Thoracic aorta (tissue), 2 donors: ENCODE data around the gene NSL1. TPM values are rescaled to one million over a fixed set of nuclear protein-coding genes. Genes with fewer than 3 reads are reported as not detected.
"Not testable (repeated sequence)": the region's sequence is repeated elsewhere in the genome, so short reads cannot be mapped to it uniquely, and the experiment has no call there.

Source experiments
- ATAC-seq: fragments of 150-250 bp; one replicate; pipeline ENCODE4 v1.8.0; 2017; ENCODE audit warnings: low read depth; ENCODE audit not compliant: insufficient number of reproducible peaks, low FRiP score
- DNase-seq: peaks from one replicate; pipeline ENCODE4 v3.0.0-alpha.2; 2020; ENCODE audit warnings: low spot score
- H3K27ac ChIP-seq, 2 donors: fragments of 200-600 bp; sonication (generic); 1 replicate in 1 of 2; 2 replicates in 1 of 2; pipeline ENCODE4 v1.5.1; 2016; ENCODE audit warnings: mild to moderate bottlenecking in 2 of 2, moderate library complexity in 2 of 2
- H3K27me3 ChIP-seq: fragments of 200-600 bp; sonication (generic); replicated peaks from 2 replicates; pipeline ENCODE4 v1.6.0; 2016; ENCODE audit warnings: mild to moderate bottlenecking; ENCODE audit not compliant: insufficient read depth
- H3K36me3 ChIP-seq: fragments of 200-600 bp; sonication (generic); one replicate; pipeline ENCODE4 v1.5.1; 2016
- H3K4me1 ChIP-seq, 2 donors: fragments of 200-600 bp; sonication (generic); 1 replicate in 1 of 2; 2 replicates in 1 of 2; pipeline versions ENCODE4 v1.5.1 to v1.6.0; 2016; ENCODE audit warnings: low read depth in 2 of 2, mild to moderate bottlenecking in 1 of 2; ENCODE audit not compliant: control insufficient read depth in 1 of 2
- H3K4me3 ChIP-seq: fragments of 200-600 bp; sonication (generic); 2 replicates; pipeline ENCODE4 v1.5.1; 2016; ENCODE audit warnings: mild to moderate bottlenecking
- H3K9me3 ChIP-seq: fragments of 200-600 bp; sonication (generic); 2 replicates; pipeline ENCODE4 v1.5.1; 2016
- CTCF ChIP-seq: fragments of 200-600 bp; sonication (generic); IDR thresholded peaks from one replicate; pipeline ENCODE4 v1.5.1; 2019; ENCODE audit warnings: antibody characterized with exemption
- total RNA-seq, 2 donors: library from RNA; depleted of rRNA; stranded (reverse); fragments of >200 nt; gene quantifications; one replicate each; pipeline versions ENCODE4 v1.1.0 to v1.2.3, GENCODE V29; 2016

The NSL1 gene
- total RNA-seq, 2 donors from 2014 or later = 43.2 to 44.3 TPM

- no peaks in the 10 kb centered on the region for H3K9me3 ChIP-seq
- no peaks in the 10 kb centered on the region for H3K36me3 ChIP-seq
- TF ChIP-seq CTCF = no peak
- ATAC-seq = no peak
- H3K27me3 ChIP-seq = no peaks in the 10 kb centered on the region
- H3K27ac ChIP-seq = no peak overlapping the region
- DNase-seq = no peak
- H3K4me1 ChIP-seq = no peaks in the 10 kb centered on the region
- H3K4me3 ChIP-seq = no peak overlapping the region
These were observed 78.0 kb downstream of the NSL1 start for GRCh38 chr1:212713465-212714136.

- no peak for ATAC-seq
- H3K4me1 ChIP-seq = no peaks in the 10 kb centered on the region
- DNase-seq = no peak
- TF ChIP-seq CTCF = no peak
- no peaks in the 10 kb centered on the region for H3K9me3 ChIP-seq
- no peaks in the 10 kb centered on the region for H3K36me3 ChIP-seq
- H3K27me3 ChIP-seq = no peaks in the 10 kb centered on the region
- no peak overlapping the region for H3K27ac ChIP-seq
- H3K4me3 ChIP-seq = no peak overlapping the region
These were observed 78.9 kb downstream of the NSL1 start for GRCh38 chr1:212712451-212713303.

GRCh38 chr1:212711974-212712373, 79.6 kb downstream of the NSL1 start:
- H3K9me3 ChIP-seq, H3K4me3 ChIP-seq, H3K27ac ChIP-seq, H3K36me3 ChIP-seq, H3K4me1 ChIP-seq, DNase-seq, H3K27me3 ChIP-seq, ATAC-seq: not testable (repeated sequence)

GRCh38 chr1:212710566-212710965, 81.0 kb downstream of the NSL1 start:
- Histone ChIP-seq H3K36me3 (no peaks in the 10 kb centered on the region), H3K27ac (no peak overlapping the region), H3K9me3 (no peaks in the 10 kb centered on the region), H3K4me3 (no peak overlapping the region), H3K4me1 (no peaks in the 10 kb centered on the region), H3K27me3 (no peaks in the 10 kb centered on the region)
- TF ChIP-seq CTCF = no peak
- no peak for DNase-seq
- no peak for ATAC-seq

- no peak for ATAC-seq
- DNase-seq = no peak
- TF ChIP-seq CTCF = no peak
- H3K9me3 ChIP-seq = no peaks in the 10 kb centered on the region
- H3K27me3 ChIP-seq = no peaks in the 10 kb centered on the region
- no peaks in the 10 kb centered on the region for H3K36me3 ChIP-seq
- H3K27ac ChIP-seq = no peak overlapping the region
- no peak overlapping the region for H3K4me3 ChIP-seq
- peaks cover 2 to 7% of the 10 kb centered on the region in 2 donors for H3K4me1 ChIP-seq
These were observed 87.5 kb downstream of the NSL1 start for GRCh38 chr1:212703991-212704564.
